ENCODE data around the gene GNG14. TPM values are rescaled to one million over a fixed set of nuclear protein-coding genes. Genes with fewer than 3 reads are reported as not detected.

Gene GNG14
- total and polyA plus RNA-seq, 2 of the 13 experiments (the other 11 are each of a cell fraction or from before 2014, with no cell fraction given): not detected

DNA sequence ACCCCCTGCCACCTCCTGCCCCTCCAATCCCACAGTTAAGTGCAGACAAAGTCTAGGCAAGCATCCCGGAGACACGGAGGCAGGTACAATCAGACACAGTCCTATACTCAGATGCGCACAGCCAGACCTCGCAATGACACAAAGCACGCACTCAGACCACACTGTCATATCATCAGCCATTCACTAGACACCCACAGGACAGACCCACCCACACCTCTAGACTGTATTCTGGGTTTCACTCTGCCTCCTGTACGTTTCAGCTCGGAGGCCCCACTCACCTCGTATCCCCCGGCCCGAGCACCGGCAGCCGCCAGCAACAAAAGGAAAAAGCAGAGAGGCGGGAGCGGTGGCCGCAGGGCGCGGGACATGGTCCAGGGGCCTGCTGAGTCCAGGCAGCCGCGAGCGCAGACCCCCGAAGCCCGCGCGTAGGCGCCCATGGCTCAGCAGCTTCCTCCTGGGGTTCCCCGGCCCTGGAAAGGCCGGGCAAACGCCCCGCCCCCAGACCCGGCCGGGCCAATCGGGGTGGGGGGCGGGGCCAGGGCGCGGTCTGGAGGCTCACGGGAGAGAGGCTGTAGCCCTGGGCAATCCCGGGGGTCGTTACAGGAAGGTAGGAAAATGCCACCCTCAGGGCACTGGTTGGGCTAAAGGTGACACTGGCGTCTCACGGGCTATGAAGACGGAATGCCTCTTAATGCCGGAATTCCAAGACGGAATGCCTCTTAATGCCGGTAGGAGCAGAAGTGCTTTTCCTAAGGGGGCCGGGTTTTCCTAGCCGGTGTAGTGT lies 21.3 kb upstream of the GNG14 start, which contains the start of the genes MAN2B1 and WDR83 (continued):
- TF ChIP-seq, protein P1, sequence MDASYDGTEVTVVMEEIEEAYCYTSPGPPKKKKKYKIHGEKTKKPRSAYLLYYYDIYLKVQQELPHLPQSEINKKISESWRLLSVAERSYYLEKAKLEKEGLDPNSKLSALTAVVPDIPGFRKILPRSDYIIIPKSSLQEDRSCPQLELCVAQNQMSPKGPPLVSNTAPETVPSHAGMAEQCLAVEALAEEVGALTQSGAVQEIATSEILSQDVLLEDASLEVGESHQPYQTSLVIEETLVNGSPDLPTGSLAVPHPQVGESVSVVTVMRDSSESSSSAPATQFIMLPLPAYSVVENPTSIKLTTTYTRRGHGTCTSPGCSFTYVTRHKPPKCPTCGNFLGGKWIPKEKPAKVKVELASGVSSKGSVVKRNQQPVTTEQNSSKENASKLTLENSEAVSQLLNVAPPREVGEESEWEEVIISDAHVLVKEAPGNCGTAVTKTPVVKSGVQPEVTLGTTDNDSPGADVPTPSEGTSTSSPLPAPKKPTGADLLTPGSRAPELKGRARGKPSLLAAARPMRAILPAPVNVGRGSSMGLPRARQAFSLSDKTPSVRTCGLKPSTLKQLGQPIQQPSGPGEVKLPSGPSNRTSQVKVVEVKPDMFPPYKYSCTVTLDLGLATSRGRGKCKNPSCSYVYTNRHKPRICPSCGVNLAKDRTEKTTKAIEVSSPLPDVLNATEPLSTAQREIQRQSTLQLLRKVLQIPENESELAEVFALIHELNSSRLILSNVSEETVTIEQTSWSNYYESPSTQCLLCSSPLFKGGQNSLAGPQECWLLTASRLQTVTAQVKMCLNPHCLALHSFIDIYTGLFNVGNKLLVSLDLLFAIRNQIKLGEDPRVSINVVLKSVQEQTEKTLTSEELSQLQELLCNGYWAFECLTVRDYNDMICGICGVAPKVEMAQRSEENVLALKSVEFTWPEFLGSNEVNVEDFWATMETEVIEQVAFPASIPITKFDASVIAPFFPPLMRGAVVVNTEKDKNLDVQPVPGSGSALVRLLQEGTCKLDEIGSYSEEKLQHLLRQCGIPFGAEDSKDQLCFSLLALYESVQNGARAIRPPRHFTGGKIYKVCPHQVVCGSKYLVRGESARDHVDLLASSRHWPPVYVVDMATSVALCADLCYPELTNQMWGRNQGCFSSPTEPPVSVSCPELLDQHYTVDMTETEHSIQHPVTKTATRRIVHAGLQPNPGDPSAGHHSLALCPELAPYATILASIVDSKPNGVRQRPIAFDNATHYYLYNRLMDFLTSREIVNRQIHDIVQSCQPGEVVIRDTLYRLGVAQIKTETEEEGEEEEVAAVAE (CRISPR knock-in tag; IDR thresholded peaks at IDR 0.05; ENCODE audit: borderline replicate concordance): 0 out of 2 replicates have a peak, but pooled peaks have one; percentile 61
- TF ChIP-seq HCFC1 (IDR thresholded peaks at IDR 0.05; ENCODE audit: low read depth, low read length): no peak
- TF ChIP-seq DPF2 (CRISPR knock-in tag; IDR thresholded peaks at IDR 0.05; ENCODE audit: borderline replicate concordance, low read depth): no peak
- no peak for TF ChIP-seq ZNF564 (CRISPR knock-in tag; IDR thresholded peaks at IDR 0.05)
- no peak for TF ChIP-seq MED8 (CRISPR knock-in tag; IDR thresholded peaks at IDR 0.05; ENCODE audit: insufficient replicate concordance)
- TF ChIP-seq, protein P2, sequence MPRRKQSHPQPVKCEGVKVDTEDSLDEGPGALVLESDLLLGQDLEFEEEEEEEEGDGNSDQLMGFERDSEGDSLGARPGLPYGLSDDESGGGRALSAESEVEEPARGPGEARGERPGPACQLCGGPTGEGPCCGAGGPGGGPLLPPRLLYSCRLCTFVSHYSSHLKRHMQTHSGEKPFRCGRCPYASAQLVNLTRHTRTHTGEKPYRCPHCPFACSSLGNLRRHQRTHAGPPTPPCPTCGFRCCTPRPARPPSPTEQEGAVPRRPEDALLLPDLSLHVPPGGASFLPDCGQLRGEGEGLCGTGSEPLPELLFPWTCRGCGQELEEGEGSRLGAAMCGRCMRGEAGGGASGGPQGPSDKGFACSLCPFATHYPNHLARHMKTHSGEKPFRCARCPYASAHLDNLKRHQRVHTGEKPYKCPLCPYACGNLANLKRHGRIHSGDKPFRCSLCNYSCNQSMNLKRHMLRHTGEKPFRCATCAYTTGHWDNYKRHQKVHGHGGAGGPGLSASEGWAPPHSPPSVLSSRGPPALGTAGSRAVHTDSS (CRISPR knock-in tag; conservative IDR thresholded peaks at IDR 0.05): no peak
- TF ChIP-seq, protein P3, sequence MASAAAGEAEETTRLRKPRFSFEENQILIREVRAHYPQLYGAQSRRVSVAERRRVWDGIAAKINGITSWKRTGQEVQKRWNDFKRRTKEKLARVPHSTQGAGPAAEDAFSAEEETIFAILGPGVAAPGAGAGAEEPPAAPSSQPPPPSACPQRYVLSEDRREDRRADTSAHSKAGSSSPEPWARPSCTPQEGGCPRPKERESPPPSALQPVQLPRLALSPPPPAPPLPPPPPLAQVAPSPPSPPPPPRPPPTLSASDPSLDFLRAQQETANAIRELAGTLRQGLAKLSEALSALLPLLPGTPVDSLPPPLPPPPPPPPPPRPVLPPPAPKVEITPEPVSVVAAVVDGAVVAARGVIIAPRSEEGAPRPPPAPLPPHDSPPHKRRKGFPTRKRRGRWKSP (CRISPR knock-in tag; IDR thresholded peaks at IDR 0.05): no peak
- no peak for TF ChIP-seq AHR (CRISPR knock-in tag; IDR thresholded peaks at IDR 0.05)
- TF ChIP-seq, protein P4, sequence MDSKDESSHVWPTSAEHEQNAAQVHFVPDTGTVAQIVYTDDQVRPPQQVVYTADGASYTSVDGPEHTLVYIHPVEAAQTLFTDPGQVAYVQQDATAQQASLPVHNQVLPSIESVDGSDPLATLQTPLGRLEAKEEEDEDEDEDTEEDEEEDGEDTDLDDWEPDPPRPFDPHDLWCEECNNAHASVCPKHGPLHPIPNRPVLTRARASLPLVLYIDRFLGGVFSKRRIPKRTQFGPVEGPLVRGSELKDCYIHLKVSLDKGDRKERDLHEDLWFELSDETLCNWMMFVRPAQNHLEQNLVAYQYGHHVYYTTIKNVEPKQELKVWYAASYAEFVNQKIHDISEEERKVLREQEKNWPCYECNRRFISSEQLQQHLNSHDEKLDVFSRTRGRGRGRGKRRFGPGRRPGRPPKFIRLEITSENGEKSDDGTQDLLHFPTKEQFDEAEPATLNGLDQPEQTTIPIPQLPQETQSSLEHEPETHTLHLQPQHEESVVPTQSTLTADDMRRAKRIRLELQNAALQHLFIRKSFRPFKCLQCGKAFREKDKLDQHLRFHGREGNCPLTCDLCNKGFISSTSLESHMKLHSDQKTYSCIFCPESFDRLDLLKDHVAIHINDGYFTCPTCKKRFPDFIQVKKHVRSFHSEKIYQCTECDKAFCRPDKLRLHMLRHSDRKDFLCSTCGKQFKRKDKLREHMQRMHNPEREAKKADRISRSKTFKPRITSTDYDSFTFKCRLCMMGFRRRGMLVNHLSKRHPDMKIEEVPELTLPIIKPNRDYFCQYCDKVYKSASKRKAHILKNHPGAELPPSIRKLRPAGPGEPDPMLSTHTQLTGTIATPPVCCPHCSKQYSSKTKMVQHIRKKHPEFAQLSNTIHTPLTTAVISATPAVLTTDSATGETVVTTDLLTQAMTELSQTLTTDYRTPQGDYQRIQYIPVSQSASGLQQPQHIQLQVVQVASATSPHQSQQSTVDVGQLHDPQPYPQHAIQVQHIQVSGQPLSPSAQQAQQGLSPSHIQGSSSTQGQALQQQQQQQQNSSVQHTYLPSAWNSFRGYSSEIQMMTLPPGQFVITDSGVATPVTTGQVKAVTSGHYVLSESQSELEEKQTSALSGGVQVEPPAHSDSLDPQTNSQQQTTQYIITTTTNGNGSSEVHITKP (CRISPR knock-in tag; IDR thresholded peaks at IDR 0.05; ENCODE audit: low read depth): no peak
- TF ChIP-seq HDAC2 (CRISPR knock-in tag; IDR thresholded peaks at IDR 0.05): no peak
- TF ChIP-seq, protein P5, sequence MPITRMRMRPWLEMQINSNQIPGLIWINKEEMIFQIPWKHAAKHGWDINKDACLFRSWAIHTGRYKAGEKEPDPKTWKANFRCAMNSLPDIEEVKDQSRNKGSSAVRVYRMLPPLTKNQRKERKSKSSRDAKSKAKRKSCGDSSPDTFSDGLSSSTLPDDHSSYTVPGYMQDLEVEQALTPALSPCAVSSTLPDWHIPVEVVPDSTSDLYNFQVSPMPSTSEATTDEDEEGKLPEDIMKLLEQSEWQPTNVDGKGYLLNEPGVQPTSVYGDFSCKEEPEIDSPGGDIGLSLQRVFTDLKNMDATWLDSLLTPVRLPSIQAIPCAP (CRISPR knock-in tag; IDR thresholded peaks at IDR 0.05; ENCODE audit: low read depth): no peak
- TF ChIP-seq AKAP8 (CRISPR knock-in tag; IDR thresholded peaks at IDR 0.05): no peak
- TF ChIP-seq, protein P6, sequence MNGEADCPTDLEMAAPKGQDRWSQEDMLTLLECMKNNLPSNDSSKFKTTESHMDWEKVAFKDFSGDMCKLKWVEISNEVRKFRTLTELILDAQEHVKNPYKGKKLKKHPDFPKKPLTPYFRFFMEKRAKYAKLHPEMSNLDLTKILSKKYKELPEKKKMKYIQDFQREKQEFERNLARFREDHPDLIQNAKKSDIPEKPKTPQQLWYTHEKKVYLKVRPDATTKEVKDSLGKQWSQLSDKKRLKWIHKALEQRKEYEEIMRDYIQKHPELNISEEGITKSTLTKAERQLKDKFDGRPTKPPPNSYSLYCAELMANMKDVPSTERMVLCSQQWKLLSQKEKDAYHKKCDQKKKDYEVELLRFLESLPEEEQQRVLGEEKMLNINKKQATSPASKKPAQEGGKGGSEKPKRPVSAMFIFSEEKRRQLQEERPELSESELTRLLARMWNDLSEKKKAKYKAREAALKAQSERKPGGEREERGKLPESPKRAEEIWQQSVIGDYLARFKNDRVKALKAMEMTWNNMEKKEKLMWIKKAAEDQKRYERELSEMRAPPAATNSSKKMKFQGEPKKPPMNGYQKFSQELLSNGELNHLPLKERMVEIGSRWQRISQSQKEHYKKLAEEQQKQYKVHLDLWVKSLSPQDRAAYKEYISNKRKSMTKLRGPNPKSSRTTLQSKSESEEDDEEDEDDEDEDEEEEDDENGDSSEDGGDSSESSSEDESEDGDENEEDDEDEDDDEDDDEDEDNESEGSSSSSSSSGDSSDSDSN (CRISPR knock-in tag; IDR thresholded peaks at IDR 0.05): peak; percentile 14; the same call in 1 of the 2 replicates
